Caki2 (cell line): ENCODE data around the gene APBB2. TPM values are rescaled to one million over a fixed set of nuclear protein-coding genes. Genes with fewer than 3 reads are reported as not detected.

Experiments
- DNase-seq: peaks from one replicate; pipeline ENCODE4 v3.0.0-alpha.2; 2015; ENCODE audit warnings: low read depth
- in situ Hi-C: cut with HindIII; loops from 2 replicates; pipeline ENCODE4 v1.10.0; 2016; ENCODE audit warnings: low sequenced_read_pairs, low pct_unique_long_range_greater_than_20kb, mixed read lengths
- total RNA-seq: library from RNA; depleted of rRNA; stranded (reverse); fragments of >200 nt; shearing (Covaris generic); gene quantifications from 2 replicates; pipeline ENCODE4 v1.2.3, GENCODE V29; 2014; ENCODE audit warnings: low replicate concordance; rRNA removed

APBB2 gene
- total RNA-seq, 1 experiment from 2014 or later, result 19.8 TPM

- no peak for DNase-seq
- in situ Hi-C loops, result no loop called here
Measured at GRCh38 chr4:40782876-40783275, 431.5 kb downstream of the APBB2 start.

- in situ Hi-C loops, result no loop called here
- DNase-seq, result no peak
Measured at GRCh38 chr4:40778090-40778489, 436.3 kb downstream of the APBB2 start.

GRCh38 chr4:40769266-40769665, 445.1 kb downstream of the APBB2 start:
- in situ Hi-C loops, result no loop called here
- DNase-seq, result no peak

- no peak for DNase-seq
- in situ Hi-C loops, result no loop called here
Measured at GRCh38 chr4:40763228-40763716, 451.1 kb downstream of the APBB2 start.

Other genes starting within 250 kb of the APBB2 start
- 2,495 and 2,581 TPM in 2 replicates for gene UCHL1, start 42.4 kb upstream of the APBB2 start, total RNA-seq